ENCODE results near the gene C16orf46.

The C16orf46 gene

GRCh38 chr16:81067166-81067565 is 9.9 kb downstream of the C16orf46 start:
- no peak for TF ChIP-seq CTCF (IDR thresholded peaks at IDR 0.05; ENCODE audit: control extremely low read depth, extremely low read depth, low read depth, missing control alignments)
- ChIA-PET CTCF (interaction anchor here (1.1 to 2.0 kb wide), 3 partner anchors 9 to 49 kb away, joined by 3 to 5 read pairs (median 5); partner anchors contain the start of genes ATMIN and C16orf46), POLR2A (no interaction called here)
- DNase-seq (ENCODE audit: extremely low spot score): no peak

GRCh38 chr16:81066681-81067080 is 10.4 kb downstream of the C16orf46 start:
- CTCF ChIA-PET: interaction anchor here (1.1 to 2.0 kb wide), 3 partner anchors 10 to 48 kb away, joined by 3 to 5 read pairs (median 5); partner anchors contain the start of genes ATMIN and C16orf46
- POLR2A ChIA-PET: no interaction called here
- DNase-seq (ENCODE audit: extremely low spot score): no peak
- TF ChIP-seq CTCF (IDR thresholded peaks at IDR 0.05; ENCODE audit: control extremely low read depth, extremely low read depth, low read depth, missing control alignments): no peak

- no peak for TF ChIP-seq CTCF (IDR thresholded peaks at IDR 0.05; ENCODE audit: control extremely low read depth, extremely low read depth, low read depth, missing control alignments)
- DNase-seq (ENCODE audit: extremely low spot score): no peak
- CTCF ChIA-PET: no interaction called here
- POLR2A ChIA-PET: no interaction called here
Measured at GRCh38 chr16:81061871-81062608, 15.0 kb downstream of the C16orf46 start.

GRCh38 chr16:81061307-81061640 is 15.8 kb downstream of the C16orf46 start:
- POLR2A ChIA-PET: no interaction called here
- no peak for DNase-seq (ENCODE audit: extremely low spot score)
- CTCF ChIA-PET: no interaction called here
- no peak for TF ChIP-seq CTCF (IDR thresholded peaks at IDR 0.05; ENCODE audit: control extremely low read depth, extremely low read depth, low read depth, missing control alignments)

- DNase-seq (ENCODE audit: extremely low spot score): no peak
- TF ChIP-seq CTCF (IDR thresholded peaks at IDR 0.05; ENCODE audit: control extremely low read depth, extremely low read depth, low read depth, missing control alignments): no peak
- ChIA-PET CTCF (interaction anchor here (2.9 kb wide), 1 partner anchor 25 kb away, joined by 14 read pairs; the partner anchor contains the start of gene ATMIN), POLR2A (no interaction called here)
Measured at GRCh38 chr16:81060576-81061306, 16.3 kb downstream of the C16orf46 start.

GRCh38 chr16:81053761-81054160 is 23.3 kb downstream of the C16orf46 start:
- ChIA-PET POLR2A (no interaction called here), CTCF (no interaction called here)
- no peak for TF ChIP-seq CTCF (IDR thresholded peaks at IDR 0.05; ENCODE audit: control extremely low read depth, extremely low read depth, low read depth, missing control alignments)
- no peak for DNase-seq (ENCODE audit: extremely low spot score)

All from GM10248 (cell line).